ENCODE results near the gene WDCP.

Gene WDCP

DNA sequence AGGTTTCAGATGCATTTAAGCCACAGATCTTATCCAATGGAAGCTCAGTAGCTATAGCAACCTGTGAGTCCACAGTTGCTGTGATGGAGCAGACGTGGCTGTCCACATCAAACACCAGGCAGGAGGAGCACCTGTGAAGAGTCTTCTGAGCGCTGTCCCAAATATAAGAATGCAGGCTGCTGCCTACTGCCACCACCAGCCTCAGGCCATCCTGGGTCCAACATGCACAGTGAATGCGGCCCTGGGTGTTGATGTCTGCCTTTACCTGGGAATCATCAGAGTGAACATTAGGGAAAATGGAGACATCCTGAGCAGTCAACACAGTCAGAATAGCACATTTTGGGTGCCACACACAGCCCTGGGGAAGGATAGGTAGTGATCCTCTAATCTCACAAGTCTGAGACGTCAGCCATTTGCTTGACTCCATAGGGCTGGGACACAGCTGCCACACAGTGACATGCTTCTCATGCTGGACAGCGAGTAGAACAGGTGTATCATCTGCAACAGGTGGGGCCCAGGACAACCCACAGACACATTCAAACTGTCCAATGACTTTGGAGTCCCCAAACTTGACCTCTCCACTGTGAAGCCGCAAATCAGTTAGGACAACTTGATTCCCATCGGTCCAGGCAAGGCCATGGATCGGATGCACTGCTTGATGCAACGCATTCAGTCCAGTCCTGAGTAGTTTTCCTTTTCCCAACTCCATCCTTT, 8.2 kb downstream of the WDCP start:
- no peak for DNase-seq (ENCODE audit: low read depth)
- TF ChIP-seq, protein P1, sequence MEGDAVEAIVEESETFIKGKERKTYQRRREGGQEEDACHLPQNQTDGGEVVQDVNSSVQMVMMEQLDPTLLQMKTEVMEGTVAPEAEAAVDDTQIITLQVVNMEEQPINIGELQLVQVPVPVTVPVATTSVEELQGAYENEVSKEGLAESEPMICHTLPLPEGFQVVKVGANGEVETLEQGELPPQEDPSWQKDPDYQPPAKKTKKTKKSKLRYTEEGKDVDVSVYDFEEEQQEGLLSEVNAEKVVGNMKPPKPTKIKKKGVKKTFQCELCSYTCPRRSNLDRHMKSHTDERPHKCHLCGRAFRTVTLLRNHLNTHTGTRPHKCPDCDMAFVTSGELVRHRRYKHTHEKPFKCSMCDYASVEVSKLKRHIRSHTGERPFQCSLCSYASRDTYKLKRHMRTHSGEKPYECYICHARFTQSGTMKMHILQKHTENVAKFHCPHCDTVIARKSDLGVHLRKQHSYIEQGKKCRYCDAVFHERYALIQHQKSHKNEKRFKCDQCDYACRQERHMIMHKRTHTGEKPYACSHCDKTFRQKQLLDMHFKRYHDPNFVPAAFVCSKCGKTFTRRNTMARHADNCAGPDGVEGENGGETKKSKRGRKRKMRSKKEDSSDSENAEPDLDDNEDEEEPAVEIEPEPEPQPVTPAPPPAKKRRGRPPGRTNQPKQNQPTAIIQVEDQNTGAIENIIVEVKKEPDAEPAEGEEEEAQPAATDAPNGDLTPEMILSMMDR (conservative IDR thresholded peaks at IDR 0.05; ENCODE audit: low read depth, low read length), result no peak
- H3K4me3 ChIP-seq (ENCODE audit: low read depth, low read length), result no peak overlapping the region

DNA sequence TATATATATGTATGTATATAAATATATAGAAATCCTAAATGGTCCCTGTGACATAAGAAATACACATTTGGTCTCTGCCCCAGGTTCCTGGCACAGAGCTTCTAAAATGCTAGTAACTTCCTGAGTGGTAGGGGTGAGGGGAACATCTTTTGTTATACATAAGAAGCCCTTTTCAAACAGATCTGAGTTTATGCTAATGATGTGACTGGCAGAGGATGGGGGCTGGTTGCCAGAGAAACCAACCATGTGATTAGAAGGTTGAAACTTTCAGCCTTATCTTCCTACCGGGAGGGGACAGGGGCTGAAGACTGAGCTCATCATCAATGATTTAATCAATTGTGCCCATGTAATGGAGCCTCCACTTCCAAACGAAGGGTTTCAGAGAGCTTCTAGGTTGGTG, 21.0 kb downstream of the WDCP start:
- DNase-seq (ENCODE audit: low read depth), result no peak
- no peak overlapping the region for H3K4me3 ChIP-seq (ENCODE audit: low read depth, low read length)
- TF ChIP-seq, protein P1 (conservative IDR thresholded peaks at IDR 0.05; ENCODE audit: low read depth, low read length), result no peak

DNA sequence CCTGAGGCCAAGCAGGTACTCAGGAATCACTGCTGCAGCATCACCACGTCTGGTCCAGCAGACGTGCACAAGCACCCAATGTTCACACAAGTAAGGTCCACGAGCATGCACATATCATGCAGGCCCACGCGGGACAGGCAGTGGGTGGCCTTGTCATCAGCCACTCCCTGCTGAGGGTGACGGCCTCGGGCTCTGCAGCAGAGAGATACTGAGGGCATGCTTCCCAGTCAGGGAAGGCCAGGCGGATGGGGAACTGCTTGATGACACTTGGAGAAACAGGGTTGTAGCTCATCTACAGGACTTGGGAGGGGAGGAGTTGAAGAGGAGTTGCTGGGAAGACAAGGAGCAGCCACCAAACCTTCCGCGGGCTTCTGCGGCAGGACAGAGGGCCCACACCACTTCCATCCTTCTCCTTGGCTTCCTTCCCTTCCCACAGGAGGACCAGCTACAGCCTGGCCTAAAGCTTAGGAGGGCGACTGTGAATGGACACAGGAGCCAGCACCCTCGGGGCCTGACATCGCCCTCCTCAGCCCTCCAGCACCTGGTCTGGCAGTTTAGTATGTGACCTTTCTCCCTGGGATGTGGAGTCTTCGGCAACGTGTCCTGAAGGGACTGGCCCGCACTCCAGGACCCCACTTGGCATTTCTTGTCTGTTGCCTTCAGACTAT, 22.1 kb downstream of the WDCP start:
- H3K4me3 ChIP-seq (ENCODE audit: low read depth, low read length), result no peak overlapping the region
- no peak for DNase-seq (ENCODE audit: low read depth)
- TF ChIP-seq, protein P1 (conservative IDR thresholded peaks at IDR 0.05; ENCODE audit: low read depth, low read length), result no peak

DNA sequence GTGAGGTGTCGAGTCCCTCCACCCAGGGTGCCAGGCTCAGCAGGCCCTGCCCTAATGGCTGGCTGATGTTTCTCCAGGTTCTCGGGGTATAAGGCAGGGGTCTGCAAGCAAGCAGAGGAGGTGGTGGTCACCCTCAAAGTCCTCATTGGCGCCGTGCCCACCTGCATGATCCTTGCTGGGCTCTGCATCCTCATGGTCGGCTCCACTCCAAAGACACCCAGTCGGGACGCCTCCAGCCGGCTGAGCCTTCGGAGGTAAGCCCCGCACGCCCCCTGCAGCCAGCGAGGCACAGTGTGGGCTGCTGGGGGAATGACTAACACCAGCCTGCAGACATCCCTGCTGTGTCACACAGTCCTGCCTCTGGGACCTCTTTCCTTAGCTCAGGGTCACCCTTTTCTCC, 23.2 kb downstream of the WDCP start:
- DNase-seq (ENCODE audit: low read depth), result peak; percentile 74
- H3K4me3 ChIP-seq (ENCODE audit: low read depth, low read length), result no peak overlapping the region
- TF ChIP-seq, protein P1 (conservative IDR thresholded peaks at IDR 0.05; ENCODE audit: low read depth, low read length), result peak; percentile 78

DNA sequence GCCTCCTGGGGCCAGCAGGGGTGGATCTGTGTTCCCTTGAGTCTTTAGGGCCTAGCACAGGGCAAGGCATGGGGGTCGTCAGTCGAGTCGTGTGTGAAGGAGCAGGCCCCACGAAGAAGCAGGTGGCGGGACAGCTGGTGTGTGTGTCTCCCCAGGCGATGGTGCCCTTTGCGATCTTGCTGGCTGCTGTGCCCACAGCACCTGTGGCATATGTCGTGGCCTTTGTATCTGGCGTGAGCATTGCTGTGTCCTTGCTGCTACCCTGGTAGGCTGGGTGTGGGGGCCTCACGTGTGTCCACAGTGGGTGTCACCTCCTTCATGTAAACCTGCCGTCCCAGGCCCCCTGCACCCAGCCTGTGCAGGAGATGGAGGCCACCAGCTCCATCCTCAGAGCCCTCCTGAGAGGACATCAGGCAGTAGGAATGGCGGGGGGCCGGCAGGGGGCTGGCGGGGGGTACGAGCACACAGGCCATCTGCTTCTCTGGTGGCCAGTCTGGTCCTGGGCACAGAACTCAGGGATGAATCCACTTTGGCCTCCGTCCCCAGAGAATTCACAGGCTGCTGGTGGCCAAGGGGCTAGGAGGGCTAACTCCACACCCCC, 24.1 kb downstream of the WDCP start:
- no peak for DNase-seq (ENCODE audit: low read depth)
- TF ChIP-seq, protein P1 (conservative IDR thresholded peaks at IDR 0.05; ENCODE audit: low read depth, low read length), result no peak
- H3K4me3 ChIP-seq (ENCODE audit: low read depth, low read length), result no peak overlapping the region

DNA sequence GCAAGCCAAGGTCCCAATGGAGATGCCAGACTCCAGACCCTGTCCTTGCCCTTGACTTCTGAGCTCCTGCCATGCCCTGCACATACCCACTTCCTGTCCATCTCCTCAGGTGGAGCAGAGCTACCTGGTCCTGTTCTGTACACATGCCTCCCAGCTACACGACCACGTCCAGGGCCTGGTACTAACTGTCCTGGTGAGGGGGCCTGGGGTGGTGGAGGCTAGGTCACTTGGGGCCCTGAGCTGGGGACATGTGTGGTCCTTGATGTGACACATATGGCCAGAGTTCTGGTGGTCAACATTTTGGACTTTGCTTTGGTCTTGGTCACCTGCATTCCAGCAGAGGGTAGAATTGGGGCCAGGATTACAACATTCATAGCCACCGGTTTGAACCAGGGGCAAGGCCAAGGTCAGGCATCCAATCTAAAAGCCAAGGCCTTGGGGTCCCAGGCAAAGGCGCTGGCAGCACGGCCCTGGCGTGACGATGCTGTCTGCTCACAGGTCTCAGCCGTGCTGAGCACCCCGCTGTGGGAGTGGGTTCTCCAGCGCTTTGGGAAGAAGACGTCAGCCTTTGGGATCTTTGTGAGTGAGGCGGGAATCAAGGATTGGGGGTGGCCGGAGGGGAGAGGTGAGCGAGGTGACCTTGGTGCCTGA, 24.7 kb downstream of the WDCP start:
- TF ChIP-seq, protein P1 (conservative IDR thresholded peaks at IDR 0.05; ENCODE audit: low read depth, low read length), result no peak
- DNase-seq (ENCODE audit: low read depth), result no peak

More for the DNA sequence above, 24.7 kb downstream of the WDCP start:
- H3K4me3 ChIP-seq (ENCODE audit: low read depth, low read length), result no peak overlapping the region

Data from choroid plexus epithelial cell (primary cell).